MM.1S (cell line): ENCODE measurements around the gene PRSS36.

ENCODE experiments used
- CTCF ChIP-seq: fragments of 300-600 bp; sonication (generic); IDR thresholded peaks from 2 replicates; pipeline ENCODE4 v1.5.1; 2016; ENCODE audit warnings: antibody characterized with exemption, low read length, mixed read lengths
- EZH2 ChIP-seq: fragments of 300-600 bp; sonication (generic); optimal IDR thresholded peaks from 2 replicates; pipeline ENCODE3; 2017; ENCODE audit warnings: low read depth, mild to moderate bottlenecking, antibody characterized with exemption, low read length, mixed read lengths
- EZH2phosphoT487 ChIP-seq: fragments of 300-600 bp; sonication (generic); IDR thresholded peaks from 2 replicates; pipeline ENCODE4 v1.6.1; 2018; ENCODE audit warnings: antibody characterized with exemption, low read length

- TF ChIP-seq CTCF (no peak), EZH2phosphoT487 (no peak), EZH2 (no peak)
These were observed 37.2 kb downstream of the PRSS36 start for GRCh38 chr16:31112711-31113110.
